Sciatic nerve (tissue), 2 donors: ENCODE results near the gene GFRA4. TPM values are rescaled to one million over a fixed set of nuclear protein-coding genes. Genes with fewer than 3 reads are reported as not detected.

Experiments
- ATAC-seq: fragments of 200-7000 bp; cut with Tn5 transposase; one replicate; pipeline ENCODE4 v1.9.1; 2020; ENCODE audit warnings: mild to moderate bottlenecking, moderate library complexity
- DNase-seq: peaks from one replicate; pipeline ENCODE4 v3.0.0-alpha.2; 2020; ENCODE audit warnings: low spot score
- intact Hi-C: fragments of 100-400 bp; cut with DNase I; formaldehyde crosslinking; loops from one replicate; pipeline ENCODE4 v1.14.2; 2022
- total RNA-seq: library from RNA; stranded (reverse); fragmentation: NEBNext Ultra II Directional; extraction: Animal tissue kit (Norgen Biotek cat#: 25700); gene quantifications from one replicate; pipeline ENCODE4 v1.2.1, GENCODE V29; 2021
- donor health status: DM: no; HTN: no; CAD: no.
- donor health status: DM: no; HTN: no; CAD: no.

Gene GFRA4
- total RNA-seq, 1 donor from 2014 or later, result not detected

DNA sequence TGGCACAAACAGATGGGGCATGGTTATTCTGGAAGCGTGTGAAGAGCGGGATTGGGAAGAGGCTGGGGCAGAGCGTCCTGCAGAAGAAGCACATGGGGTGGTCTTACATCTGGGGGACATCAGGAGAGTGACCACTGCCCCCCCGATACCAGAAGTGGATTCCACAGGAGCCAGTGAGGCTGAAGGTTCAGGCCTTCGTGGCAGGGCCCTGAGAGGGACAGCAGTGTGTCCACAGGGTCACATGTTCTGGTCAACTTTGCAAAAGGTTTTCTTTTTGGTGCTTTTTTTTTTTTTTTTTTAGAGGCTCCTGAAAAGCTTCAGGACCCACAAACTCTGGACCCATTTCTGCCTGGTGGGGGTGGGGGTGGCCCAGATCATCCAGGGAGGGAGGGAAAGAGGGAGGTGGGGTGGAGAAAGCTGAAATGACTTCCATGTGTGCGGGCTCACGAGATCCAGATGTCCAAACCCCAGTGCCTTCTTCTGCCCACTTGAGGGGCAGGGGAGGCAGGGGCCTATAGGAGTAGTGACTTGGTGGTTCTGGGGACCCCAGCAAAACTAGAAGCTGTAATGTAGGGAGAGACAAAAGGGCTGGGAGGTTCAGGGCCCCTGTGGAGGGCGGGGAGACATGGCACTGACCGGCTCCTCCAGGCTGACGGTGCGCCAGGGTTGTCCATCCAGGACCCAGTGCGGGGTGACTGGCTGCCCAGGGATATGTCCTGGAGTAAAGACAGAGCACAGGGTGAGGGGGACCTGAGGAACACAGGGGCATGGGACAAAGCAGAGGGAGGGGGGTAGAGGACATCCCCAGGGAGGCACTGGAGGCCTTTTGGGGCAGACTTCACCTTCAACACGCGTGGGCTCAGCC lies 15.9 kb upstream of the GFRA4 start:
- DNase-seq (no peak), ATAC-seq (peak; percentile 11)
- intact Hi-C loops, result no loop called here

DNA sequence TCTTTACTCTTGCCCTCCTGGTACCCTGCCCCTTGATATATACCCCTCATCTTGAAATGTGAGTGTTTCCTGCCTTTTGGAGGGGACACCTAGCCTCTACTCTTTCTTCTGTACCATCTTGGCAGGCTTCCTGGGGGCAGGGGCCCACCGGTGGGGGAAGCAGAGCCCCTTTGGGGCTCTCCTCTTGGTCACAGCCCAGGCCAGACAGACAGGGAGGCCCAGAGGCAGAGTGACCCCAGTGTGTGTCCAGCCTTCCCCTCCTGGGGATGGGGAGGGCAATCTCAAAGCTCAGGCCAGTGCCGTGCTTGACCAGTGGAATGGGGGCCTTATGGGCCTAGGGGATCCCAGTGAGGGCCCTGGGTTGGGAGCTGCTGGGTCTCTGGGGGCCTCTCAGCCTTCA lies 15.0 kb upstream of the GFRA4 start:
- intact Hi-C loops, result no loop called here
- ATAC-seq, result no peak
- DNase-seq, result no peak

DNA sequence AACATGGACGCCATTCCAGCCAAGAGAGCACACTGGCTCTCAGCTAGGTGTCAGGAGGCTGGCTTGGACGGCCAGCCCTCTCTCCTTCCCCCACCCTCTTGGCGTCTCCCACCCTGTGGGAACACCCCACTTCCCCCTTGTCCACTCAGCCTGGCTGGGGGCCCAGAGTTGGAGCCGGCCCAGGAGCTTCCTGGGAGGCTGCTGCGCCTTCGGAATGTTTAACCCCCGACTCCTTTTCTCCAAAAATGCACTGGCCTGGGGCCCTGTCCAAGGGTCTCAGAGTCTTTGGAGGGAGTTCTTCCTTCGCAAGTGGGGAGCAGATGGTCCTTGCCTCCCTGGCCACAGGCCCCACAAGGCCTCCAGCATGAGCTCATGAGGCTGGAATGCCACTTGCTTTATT lies 14.5 kb upstream of the GFRA4 start:
- no peak for DNase-seq
- ATAC-seq, result peak; percentile 10
- intact Hi-C loops, result loop anchor here (2.0 kb wide), 1 partner anchor 33 kb away; no protein-coding TSS in a partner anchor

DNA sequence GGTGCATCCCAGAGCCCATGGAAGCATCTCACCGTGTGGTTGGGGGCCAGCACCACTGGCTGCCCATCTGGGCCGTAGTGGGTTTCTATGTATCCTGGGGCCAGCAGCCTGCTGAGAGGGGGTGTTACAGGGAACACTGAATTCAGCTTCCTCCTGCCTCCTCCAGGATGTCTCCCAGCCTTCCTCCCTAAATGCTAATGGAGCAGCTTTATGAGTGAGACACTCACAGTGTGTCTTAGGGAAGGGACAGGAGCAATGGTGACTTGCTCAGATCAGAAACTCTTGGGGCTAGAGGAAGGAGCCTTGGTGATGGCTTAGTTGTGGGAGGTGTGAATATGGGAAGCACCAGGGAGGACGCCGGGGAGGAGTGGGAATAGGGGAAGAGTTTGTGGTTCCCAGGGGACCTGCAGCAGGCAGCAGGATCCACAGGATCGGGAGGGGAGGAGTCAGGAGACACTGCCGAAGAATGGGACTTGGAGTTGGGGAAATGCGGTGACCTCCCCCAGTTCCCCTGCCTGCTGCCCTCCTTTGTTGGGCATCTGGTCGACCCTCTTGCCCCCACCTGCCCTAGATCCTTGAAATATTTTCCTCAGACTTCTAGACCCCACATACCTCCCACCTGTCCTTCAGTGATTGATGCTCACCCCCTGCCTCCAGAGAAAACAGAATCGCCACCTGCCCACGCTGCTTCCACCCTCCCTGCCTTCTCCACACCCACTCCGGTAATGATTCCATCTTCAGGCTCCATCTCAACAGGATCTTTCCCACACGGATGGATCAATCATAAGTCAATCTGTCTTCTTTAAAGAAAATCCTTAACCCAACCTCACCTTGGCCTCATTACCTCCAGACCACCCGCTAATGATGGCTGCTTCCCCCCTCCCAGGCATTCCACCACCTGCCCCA lies 12.0 kb upstream of the GFRA4 start:
- no peak for ATAC-seq
- no peak for DNase-seq
- intact Hi-C loops, result no loop called here

DNA sequence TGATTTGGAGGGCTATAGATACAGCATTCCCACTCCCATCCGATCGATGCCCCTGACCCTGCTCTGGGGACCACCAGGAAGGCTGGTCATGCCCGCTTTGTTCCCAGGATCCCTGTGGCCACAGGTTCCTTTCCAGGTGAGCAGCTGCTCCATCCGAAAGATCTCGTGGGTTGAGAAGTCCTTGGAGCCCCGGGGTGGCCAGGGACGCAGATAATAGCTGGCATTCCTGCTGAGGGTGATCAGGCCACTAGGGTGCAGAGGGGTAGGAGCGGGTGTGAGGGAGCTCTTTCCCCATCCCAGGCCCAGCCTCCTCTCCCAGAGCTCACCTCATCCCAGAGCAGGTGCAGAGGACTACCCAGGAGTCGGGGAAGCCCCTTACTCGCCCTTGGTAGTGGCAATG lies 11.2 kb upstream of the GFRA4 start:
- intact Hi-C loops, result no loop called here
- DNase-seq (no peak), ATAC-seq (no peak)

DNA sequence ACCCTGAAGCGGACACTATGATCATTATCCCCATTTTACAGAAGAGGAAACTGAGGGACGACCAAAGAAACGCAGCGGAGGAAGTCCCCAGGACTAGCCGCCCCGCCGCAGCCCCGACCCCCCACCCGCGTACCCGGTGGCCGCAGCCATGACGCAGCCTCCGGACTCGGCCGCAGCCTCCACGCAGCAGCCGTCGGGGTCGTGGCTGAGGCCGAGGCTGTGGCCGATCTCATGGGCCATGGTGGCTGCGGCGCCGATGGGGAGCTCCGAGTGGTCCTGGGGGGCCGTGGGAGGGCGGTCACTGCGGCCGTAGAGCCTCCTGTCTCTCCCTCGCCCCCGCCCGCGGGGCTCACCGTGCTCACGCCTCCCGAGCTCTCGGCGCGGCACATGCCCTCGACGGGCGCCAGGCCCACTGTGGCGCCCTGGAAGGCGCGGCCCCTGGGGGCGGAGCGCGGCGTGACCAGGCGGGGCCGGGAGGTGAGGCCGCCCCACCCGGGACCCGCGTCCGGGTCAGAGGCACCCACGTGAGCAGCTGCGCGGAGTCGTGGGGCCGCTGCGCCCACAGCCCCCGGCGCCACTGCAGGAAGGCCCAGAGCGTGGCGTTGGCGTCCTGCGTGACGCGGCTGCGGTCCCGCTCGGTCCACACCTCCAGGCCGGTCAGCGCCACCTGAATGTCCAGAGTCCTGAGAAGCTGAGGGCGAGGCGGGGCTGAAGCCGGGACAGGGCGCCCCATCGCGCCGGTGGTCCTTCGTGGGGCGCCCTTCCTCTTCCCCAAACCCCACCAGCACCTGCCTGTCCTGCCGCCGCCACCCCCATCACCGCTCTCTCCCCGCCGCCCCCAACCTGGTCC lies 10.2 kb upstream of the GFRA4 start:
- DNase-seq (no peak), ATAC-seq (no peak)
- intact Hi-C loops, result no loop called here

DNA sequence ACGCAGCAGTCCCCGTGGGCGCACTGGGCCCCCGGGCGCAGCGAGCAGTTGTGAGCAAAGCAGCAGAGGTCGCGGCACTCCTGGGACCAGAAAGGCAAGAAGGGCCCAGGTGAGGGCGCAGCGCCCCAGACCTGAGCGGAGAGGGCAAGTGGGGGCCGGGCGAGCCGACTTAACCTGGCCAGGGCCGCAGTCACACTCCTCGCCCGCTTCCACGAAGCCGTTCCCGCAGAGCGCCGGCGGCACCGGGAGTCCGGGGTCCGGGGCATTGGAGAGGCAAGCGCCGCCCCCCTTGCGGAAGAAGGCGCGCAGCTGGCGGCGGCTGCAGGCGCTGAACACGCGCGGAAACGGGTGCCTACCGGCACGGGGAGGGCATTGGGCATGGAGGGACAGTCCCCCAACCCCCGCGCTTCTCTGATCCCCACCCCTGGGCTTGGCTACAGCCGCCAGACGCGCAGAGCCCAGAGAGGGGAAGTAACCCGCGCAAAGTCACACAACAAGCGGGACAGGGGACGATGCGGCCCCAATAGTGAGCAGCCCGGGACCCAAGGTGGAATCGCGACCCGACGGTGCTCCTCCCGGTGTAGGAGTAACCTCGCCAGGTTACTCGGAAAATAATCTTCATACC lies 9.5 kb upstream of the GFRA4 start:
- no peak for ATAC-seq
- DNase-seq, result no peak
- intact Hi-C loops, result no loop called here

DNA sequence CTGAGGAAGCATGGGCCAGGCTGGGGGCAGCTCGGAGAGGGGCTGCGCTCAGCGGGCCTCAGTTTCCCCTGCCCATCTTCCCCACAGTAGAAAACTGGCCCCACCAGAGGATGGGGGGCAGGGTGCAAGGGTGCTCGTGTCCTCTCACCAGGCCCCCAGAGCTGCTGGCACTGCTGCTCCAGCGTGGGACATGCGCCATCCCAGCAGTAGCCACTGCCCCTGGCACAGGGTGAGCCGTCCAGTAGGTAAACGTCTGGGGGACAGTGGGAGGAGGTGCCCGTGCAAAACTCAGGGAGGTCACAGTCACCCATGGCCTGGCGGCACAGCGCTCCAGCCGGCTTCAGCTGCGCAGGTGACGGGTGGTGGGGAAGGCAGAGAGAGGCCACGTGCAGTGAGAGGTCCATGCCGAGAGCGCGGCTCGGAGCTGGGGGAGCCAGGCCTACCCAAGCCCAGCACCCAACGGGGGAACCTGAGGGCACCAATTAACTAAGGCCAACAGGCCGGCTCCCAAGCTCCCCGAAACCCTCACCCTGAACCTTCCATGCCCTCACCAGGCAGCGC lies 8.9 kb upstream of the GFRA4 start:
- ATAC-seq, result no peak
- no peak for DNase-seq
- intact Hi-C loops, result no loop called here

DNA sequence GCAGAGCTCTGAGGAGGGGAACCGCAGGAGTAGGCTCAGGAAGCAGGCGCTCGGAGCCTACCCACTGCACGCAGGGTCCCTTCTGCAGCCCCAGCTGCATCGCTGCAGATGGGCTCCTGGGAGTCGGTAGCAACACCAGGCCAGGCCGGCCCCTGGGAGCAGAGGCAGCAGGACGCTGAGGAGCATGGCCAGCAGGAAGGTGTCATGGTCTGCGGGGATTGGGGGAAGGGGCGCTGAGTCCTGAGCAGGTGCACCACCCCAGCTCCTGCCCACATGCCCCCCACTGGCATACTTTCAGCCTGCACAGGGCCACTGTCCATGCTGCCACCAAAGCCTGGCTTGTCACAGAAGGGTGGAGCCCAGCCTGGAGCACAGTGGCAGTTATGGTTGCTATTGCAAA lies 7.7 kb upstream of the GFRA4 start:
- no peak for DNase-seq
- intact Hi-C loops, result no loop called here
- no peak for ATAC-seq

DNA sequence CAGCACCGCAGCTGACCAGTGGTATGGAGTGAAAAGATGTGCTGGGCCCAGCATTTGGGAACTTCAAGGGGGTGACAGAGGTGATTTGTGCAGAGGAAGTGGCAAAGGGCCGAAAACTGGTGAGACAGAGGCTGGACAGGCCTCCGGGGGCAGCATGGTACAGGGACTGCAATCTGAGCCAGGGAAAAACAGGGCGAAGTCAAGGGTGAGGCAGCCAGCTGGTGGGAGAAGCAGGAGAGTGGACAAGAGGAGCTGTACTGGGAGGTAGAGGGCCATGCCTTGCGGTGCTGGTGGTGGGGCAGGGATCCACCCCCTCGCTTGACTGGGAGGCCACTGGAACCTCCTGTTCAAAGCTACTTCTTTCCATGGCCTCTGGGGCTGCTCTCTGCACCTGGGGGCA lies 7.3 kb upstream of the GFRA4 start:
- ATAC-seq, result no peak
- DNase-seq, result no peak
- intact Hi-C loops, result no loop called here

DNA sequence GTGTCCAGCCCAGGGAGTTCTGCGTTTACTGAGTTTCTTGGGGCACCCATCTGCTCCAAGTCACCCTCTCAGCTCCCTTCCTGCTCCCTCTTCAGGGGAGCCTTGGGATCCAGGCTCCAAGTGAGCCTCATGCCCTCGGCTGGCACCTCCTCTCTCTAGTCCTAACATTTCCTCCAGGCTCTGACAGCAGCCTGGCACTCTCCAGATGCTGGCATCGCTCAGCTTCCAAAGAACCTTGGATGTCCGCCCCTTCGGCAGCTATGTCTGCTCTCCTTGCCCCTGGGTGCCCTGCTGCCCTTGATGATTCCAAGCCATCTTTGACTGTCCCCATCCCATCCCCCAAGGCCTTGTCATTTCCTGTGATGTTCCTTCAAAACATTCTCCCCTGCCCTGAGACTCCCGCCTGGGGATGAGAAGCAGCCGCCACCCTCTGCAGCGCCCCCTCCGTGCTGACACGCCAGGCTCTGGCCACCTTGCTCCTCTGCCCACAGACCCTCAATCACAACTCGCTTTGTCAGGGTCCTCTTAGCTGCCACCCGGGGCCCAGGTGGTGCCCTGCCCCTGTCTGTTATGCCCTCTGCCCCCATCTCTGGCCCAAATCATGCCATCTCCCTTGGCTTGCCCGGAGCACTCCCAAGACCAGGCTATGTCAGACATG lies 6.6 kb upstream of the GFRA4 start:
- no peak for ATAC-seq
- no peak for DNase-seq
- intact Hi-C loops, result no loop called here

DNA sequence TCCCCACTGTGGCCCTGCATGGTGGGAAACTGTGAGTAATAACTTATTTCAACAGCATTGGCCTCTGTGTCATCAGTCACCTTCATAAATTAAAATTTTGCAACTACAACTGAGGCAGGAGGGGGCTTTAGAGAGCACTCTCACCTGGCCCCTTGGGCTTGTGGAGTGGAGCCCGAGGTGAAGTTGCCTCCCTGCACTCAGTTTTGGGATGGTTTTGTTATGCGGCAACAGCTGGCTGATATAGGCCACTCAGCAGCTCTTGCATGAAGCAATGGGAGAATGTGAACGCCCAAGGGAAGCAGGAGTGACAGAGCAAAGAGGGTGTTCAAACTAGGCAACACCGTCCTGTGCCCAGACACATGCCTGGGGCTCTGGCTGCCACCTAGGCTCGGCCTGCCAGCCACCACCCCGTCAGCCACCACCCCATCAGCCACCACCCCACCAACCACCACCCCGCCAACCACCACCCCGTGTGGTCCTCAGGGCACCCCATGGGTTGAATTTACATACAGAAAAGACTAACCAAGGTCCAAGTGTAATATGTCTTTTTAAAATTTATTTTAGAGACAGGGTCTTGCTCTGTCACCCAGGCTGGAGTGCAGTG lies 4.3 kb upstream of the GFRA4 start:
- ATAC-seq (no peak), DNase-seq (no peak)
- intact Hi-C loops, result no loop called here

DNA sequence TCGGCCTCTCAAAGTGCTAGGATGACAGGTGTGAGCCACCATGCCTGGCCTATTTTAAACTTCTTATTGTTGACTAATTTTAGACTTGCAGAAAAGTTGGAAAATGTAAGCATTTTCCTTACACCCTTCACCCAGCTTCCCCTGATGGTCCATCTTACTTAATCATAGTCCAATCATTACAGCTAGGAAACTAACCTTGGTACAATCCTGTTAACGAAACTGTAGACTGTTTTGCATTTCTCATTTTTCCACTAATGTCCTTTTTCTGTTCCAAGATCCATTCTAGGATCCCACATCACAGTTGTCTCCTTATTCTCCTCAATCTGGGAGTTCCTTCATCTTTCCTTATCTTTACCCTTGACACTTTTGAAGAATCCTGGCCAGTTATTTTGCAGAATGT lies 659 bp upstream of the GFRA4 start:
- no peak for DNase-seq
- intact Hi-C loops, result no loop called here

DNA sequence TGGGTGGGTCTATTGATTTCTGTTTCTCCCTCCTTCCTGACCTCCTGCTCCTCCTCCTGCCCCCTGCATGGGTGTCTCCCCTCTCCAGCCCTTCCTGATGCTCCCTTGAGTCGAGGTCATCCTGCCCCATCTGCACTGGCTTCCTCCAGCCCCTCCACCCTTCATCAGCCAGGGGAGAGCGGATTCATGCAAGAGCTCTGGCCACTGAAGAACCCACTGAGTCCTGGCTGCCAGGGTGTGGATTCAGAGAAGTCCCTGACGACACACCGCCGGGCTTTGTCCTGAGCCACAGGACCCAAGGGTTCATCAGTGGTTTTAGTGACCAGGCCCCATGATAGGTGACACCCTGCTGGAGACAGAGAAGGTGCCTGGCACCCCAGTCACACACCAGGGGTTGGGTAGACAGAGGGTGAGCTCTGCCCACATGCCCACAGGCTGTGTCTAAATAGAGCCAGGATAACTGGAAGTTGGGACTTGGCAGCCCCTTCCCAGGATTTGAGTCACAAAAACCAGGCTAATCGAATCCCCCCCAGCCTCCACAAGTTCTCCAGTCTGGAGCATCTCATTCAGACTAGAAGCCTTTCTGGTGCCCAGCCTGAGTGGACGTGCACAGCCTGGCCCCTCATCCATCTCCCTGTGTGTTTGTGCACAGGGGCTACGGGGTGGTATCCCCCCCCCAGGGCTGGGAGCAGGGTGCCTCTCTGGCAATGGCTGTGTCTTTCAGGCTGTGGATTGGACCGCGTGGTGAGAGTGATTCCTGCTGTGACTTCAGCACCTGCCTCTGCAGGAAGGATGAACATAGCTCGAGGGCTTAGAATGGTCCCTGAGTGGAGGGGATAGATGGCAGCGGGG lies 1.2 kb downstream of the GFRA4 start:
- intact Hi-C loops, result no loop called here
- ATAC-seq (no peak), DNase-seq (no peak)

More for the DNA sequence above, 659 bp upstream of the GFRA4 start:
- ATAC-seq, result no peak

DNA sequence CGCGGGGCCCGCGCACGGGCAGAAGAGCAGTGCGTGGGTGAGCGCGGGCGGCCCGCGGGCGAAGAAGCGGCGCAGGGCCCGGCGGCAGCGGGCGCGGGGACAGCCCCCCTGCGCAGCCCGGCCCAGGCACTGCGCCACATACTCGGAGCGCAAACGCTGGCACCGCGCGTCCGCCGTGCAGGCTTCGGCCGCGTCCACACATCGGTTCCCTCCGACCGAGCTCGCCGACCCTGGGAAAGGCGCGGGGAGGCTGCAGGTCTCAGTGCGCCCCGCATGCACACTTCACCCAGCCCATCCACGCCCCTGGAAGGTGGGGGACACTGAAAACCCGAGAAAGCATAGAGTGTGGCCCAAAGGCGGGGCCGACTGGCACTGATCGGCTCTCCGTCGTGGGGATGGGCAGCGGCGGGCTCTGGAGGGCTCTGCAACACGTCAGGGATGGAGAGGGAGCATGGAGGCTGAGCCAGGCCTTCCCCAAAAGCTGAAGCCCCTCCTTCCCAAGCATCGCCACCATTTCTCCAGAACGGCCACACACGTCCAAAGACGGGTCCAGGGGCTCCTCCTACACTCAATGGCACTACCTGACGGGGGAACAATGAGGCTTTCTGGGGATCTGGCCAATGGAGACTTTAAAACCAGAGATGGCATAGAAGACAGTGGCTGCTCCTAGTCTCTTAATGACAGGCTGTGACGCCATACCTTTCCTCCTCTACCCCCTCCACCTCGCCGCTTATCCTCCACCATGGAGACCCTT lies 2.0 kb downstream of the GFRA4 start:
- ATAC-seq, result no peak
- intact Hi-C loops, result no loop called here
- DNase-seq, result peak; percentile 43
